Gastrocnemius medialis (tissue), 4 donors: ENCODE data around the gene SLC39A13.

Experiments used
- POLR2A ChIP-seq, 2 donors: fragments of 450-650 bp; IDR thresholded peaks; one replicate each; pipeline ENCODE4 v1.6.1; 2017; ENCODE audit warnings: antibody characterized with exemption in 2 of 2, mild to moderate bottlenecking in 2 of 2, moderate library complexity in 2 of 2
- TF ChIP-seq, protein P1 (sequence below), 5 experiments: fragments of 450-650 bp in 3 of 5; fragments of 200-600 bp in 2 of 5; sonication (generic) in 2 of 5; IDR thresholded peaks in 4 of 5; conservative IDR thresholded peaks in 1 of 5; 1 replicate in 4 of 5; 2 replicates in 1 of 5; pipeline ENCODE4 v1.5.1; 2016 to 2019; ENCODE audit warnings: antibody characterized with exemption in 5 of 5, mild to moderate bottlenecking in 3 of 5, moderate library complexity in 3 of 5

DNA sequence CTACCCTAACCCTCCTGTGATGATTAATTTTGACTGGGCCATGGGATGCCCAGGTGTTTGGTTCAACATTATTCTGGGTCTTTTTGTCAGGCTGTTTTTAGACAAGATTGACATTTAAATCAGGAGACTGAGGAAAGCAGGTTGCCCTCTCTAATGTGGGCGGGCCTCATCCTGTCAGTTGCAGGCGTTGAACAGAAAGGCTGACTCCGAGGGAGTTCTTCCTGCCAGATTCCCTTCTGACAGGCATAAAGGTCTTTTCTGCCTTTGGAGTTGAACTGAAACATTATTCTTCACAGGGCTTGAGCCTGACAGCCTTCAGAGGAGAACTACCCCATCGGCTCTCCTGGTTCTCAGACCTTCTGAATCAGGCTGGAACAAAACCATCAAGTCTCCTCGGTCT lies 22.1 kb downstream of the SLC39A13 start:
- TF ChIP-seq, protein P1, sequence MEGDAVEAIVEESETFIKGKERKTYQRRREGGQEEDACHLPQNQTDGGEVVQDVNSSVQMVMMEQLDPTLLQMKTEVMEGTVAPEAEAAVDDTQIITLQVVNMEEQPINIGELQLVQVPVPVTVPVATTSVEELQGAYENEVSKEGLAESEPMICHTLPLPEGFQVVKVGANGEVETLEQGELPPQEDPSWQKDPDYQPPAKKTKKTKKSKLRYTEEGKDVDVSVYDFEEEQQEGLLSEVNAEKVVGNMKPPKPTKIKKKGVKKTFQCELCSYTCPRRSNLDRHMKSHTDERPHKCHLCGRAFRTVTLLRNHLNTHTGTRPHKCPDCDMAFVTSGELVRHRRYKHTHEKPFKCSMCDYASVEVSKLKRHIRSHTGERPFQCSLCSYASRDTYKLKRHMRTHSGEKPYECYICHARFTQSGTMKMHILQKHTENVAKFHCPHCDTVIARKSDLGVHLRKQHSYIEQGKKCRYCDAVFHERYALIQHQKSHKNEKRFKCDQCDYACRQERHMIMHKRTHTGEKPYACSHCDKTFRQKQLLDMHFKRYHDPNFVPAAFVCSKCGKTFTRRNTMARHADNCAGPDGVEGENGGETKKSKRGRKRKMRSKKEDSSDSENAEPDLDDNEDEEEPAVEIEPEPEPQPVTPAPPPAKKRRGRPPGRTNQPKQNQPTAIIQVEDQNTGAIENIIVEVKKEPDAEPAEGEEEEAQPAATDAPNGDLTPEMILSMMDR (IDR thresholded peaks at IDR 0.05 in 4 of 5, conservative IDR thresholded peaks at IDR 0.05 in 1 of 5), result no peak
- no peak for TF ChIP-seq POLR2A (IDR thresholded peaks at IDR 0.05)
